ENCODE results near the gene ZCCHC24.

Gene ZCCHC24

DNA sequence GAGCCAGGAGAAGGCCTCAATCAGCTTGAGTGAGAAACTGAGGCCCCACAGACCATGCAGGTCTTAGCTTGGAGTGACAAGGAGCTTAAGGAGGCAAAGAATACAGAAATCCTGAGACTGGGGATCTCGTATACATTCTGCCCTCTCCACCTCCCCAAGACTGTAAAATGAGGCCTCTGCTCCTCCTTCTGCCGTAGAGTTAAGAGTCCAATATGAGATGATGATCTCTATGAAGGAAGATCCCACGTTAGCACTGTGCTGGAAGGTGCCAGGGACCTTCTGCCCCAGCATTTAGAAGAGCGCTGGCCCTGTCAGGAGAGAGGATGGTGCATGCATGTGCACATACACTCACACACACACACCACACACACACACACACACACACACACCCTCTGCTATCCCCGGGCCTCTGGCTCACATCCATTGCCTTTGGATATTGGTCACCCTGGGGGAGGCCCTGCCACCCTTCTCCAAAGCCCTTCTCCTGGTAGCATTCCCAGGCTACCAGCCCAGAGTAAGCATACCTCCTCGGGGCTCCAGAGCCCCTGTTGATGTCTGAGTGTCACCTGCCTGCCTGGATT is 15.0 kb downstream of the ZCCHC24 start:
- no peak for DNase-seq

DNA sequence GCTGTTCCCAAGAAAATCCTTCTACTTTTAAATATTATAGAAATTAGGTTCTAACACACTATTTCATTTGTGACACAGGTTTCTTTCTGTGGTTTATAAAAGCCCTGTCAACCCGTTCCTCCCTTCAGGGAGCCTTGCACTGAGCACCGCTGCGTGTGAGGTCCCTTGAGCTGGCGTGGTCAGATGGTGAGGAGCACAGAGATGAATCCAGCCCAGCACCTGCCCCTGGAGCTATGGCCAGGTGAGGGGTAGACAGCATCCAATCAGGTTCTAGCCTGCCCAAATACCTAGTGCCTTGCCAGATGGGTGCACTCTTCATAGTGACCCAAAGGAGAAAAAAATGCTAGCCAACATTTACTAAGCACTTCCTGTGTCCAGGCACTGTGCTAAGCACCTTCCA is 15.7 kb downstream of the ZCCHC24 start:
- DNase-seq: no peak

GRCh38 chr10:79427965-79428364 is 17.5 kb downstream of the ZCCHC24 start:
- DNase-seq: no peak

DNA sequence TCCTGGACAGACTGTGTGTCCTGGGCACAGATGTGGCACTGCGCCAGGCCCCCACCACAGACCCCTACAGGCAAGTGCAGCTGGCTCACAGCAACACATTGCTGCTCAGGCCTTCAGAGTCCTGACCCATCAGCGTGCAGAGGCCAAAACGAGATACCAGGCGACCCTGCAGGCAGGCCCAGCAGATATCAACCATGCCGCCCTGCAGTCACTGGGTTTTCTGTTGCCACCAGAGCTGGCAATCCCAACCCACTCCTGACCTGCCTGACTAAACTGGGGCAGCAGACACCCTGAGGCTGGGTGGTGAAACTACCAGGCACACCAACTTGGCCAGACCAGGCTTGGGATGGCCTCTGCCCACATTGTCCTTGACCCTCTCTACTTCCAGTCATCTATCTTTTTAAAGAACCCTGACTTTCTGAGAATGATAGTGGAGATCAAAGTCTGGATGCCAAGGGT is 20.3 kb downstream of the ZCCHC24 start:
- no peak for DNase-seq

DNA sequence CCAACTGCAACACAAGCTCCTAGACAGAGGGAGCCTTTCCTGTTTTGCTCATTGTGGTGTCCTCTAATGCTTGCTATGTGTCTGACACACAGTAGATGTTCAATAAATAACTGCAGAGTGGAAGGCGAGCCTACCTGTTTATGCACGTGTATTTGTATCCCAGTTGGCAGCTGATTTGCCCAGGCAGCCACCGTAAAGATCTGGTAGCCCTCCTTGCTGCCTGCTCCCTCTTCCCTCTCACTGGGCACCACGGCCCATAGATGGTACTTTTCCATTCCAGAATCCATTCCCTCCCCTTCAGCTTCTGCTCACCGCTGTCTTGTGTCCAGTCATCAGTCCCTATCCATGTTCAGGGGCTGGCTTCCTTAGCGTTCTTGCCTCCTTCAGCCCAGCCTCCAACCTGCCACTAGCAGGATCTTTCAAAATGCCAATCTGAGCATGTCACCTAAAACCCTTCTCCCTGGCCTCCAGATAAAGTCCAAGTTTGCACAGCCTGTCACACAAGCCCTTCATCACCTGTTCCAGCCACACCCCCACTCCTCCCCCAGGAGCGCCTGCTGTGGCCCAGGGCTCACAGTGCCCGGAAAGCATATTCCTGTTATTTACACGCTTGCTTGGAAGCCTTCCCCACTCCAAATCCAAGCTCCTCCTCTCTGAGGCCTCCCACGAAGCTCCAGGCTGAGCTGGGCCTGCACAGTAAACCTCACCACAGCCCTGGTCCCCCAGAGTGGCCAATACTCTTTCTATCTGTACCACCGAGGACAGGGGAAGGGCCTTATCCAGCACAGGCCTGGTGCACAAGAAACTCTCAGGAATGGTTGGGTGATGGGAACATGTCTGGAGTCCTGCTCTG is 21.0 kb downstream of the ZCCHC24 start:
- DNase-seq: peak; percentile 71

DNA sequence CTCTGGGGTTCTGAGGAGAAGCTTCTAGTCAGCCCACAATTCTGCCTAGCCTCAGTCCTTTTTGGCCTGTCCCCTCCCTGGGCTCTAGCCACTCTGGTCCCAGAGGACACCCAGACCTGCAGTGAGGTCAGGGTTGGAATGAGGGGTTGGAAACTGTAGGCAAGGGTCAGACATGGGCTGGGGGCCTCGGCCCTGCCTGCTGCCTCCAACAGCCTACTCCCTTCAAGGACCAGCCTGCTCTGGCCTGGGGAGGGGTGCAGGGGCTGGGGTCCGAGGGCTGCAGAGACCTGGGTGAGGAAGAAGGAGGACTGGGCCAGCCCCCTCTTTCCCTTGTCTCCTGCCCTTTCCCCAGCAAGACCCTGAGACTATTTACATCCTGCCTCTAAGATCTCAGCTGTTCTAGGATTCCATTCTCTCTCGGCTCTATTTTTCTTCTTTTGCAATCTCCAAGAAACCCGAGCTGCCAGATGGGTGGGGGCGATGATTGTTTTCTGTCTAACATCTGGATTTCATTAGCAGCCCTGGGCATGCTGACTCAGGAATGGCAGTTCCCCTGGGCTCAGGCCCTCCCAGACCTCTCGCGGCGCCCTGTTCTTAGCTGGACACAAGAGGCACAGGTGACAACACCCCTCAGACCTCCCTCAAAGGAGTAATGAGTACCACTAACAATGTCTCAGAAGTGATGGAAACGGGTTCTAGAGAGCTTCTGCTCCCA is 23.1 kb downstream of the ZCCHC24 start:
- no peak for DNase-seq

GRCh38 chr10:79420974-79421688 is 24.3 kb downstream of the ZCCHC24 start:
- no peak for DNase-seq

DNA sequence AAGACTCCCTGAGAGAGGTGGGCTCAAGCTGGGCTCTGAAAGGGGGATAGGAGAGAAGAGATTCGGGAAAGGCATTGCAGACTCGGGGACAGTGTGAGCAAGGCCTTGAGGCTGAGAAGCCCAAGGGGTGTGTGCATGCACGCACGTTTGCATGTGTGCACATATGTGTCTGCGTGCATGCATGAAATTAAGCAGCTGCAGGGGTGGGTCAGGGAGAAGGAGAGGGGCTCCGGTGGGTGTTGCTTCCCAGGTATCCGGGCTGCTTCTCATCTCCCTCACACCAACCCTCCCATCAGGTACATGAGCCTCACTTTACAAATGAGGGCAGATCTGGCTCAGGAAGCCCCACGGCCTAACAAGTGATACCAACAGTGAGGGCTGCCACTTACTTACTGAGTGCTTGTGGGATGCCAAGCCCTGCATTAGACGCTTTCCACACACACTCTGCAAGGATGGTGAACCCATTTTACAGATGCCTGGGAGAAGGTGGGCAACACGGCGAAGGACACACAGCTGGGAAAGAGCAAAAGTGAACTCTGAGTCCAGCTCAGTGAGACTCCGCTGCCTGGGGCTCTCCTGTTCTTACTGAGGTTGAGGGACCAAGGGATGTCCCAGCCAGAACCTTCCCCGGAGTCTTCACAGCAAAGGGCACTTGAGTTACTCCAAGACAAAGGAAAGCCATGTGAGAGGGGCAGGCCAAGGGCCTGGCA is 26.4 kb downstream of the ZCCHC24 start:
- no peak for DNase-seq

DNA sequence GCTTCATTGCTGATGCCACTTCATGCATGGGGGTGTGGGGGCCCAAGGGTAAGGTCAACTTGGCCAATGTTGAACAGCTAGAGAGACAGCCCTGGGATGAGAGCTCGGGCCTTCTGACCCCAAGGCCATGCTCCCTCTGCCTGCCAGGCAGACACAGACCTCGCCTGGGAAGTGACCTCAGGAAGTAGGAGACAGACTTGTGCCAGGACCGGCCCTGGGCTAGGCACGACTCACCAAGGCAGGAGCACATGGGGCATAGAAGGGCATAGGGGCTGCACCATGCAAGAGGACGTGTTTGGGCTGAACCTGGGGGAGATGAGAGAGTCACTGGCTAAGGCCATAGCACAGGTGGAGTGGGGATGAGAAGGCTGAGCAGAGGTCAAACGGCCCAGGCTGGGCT is 27.1 kb downstream of the ZCCHC24 start:
- DNase-seq: no peak

DNA sequence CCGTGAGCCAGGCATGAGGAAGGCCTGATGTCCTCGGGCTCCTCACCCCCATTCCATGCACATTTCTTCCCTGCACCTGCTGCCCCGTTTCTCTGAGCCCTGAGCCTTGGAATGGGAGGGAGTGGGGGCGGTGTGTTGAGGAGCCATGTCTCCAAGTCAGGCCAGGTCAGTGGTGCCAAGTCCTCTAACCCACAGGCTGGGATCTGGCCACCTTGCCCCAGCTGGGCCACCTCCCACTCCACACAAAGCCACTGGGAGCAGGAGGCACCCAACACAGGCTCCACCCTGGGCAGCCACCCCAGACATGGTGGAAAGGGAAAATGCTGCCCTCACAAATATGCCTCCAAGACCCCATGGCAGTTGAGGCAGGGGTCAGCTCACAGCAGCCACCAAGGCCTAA is 27.7 kb downstream of the ZCCHC24 start:
- DNase-seq: no peak

- DNase-seq: no peak
Observed at GRCh38 chr10:79417266-79417665, 28.2 kb downstream of the ZCCHC24 start.

GRCh38 chr10:79416578-79417255 is 28.7 kb downstream of the ZCCHC24 start:
- no peak for DNase-seq

DNA sequence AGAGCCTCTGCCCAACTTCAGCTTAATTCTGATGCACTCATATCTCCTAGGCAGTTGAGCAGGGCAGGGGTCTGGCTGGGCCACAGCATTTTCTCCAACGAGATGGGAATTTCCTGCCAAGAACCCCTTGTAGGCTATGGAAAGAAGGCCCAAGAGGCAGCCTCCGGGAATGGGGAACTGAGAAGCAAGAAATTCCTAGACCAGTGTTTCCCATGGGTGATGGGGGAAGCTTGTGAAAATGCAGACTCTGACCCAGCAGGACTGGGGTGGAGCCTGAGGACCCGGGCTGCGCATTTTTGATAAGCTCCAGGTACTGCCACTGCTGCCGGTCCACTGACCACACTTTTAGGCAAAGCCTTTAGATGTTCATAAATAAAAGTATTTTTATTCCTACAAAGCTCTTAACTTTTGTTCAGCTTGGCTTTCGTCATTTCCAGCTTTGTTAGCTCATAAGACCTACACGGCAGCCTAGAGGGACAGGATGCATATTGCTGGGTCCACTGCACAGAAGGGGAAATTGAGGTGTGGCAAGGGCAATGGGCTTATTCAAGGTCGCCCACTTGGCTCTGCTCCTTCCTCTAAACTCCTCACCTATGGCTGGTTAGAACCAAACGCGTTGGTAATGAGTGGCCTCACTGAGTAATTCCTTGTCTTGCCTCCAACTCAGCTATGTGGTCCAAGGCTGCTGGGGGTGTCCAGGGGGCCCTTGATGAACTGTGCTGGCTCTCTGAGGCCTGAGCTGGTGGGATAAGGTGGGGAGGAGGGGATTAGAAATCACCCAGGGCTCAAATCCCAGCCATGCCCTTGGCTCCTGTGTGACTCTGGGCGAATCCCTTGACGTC is 29.5 kb downstream of the ZCCHC24 start:
- DNase-seq: no peak

DNA sequence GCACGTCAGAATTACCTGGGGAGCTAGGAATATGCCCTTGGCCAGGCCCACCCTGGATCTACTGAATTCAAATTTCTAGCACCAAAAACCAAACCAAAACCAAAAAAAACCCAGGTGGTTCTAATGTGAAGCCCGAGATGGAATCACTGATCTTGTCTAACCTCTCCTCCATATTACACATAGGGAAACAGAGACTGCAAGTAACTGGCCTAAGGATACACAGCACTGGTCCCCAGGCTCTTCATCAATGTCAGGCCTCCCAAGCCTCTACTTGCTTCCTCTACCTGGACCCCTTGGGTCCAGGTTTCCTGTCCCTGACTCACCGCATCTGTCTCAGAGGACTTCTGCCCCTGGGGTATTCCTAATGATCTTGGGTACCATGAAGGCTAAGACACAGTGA is 30.7 kb downstream of the ZCCHC24 start:
- no peak for DNase-seq

DNA sequence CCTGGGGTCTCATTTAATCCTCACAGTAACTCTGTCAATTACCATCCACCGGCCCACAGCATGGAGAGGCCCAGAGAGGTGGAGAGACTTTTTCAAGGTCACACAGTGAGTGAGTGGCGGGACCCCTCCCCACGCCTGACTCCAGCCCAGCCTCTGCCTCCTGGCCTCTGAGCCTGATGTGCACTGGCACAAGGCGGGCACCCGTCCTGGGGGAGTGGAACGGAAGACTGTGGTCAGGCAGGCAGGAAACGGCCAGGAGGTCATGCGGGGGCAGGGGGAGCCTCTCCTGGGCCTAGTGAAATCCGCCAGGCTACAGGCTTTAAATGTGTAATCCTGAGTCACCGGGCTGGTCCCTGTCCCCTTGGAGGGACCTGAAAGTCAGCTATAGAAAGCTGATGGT is 32.2 kb downstream of the ZCCHC24 start:
- DNase-seq: no peak

DNA sequence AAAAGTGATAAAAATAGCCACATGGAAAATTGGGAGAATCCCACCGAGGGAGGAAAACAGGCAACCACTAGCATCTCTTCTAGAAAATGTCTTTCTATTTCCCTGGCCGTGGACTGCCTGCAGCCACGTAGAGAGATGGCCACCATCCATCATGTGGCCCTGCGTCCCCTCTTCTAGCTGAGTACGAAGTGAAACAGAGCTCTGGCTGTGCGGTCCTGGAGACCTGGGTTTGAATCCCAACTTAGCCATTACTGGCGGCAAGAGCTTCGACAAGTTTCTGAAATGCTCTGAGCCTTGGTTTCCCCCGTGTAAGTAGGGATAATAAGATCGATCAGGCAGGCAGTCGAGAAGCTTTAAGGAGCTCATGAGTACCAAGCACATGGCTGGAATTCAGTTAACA is 32.9 kb downstream of the ZCCHC24 start:
- no peak for DNase-seq

DNA sequence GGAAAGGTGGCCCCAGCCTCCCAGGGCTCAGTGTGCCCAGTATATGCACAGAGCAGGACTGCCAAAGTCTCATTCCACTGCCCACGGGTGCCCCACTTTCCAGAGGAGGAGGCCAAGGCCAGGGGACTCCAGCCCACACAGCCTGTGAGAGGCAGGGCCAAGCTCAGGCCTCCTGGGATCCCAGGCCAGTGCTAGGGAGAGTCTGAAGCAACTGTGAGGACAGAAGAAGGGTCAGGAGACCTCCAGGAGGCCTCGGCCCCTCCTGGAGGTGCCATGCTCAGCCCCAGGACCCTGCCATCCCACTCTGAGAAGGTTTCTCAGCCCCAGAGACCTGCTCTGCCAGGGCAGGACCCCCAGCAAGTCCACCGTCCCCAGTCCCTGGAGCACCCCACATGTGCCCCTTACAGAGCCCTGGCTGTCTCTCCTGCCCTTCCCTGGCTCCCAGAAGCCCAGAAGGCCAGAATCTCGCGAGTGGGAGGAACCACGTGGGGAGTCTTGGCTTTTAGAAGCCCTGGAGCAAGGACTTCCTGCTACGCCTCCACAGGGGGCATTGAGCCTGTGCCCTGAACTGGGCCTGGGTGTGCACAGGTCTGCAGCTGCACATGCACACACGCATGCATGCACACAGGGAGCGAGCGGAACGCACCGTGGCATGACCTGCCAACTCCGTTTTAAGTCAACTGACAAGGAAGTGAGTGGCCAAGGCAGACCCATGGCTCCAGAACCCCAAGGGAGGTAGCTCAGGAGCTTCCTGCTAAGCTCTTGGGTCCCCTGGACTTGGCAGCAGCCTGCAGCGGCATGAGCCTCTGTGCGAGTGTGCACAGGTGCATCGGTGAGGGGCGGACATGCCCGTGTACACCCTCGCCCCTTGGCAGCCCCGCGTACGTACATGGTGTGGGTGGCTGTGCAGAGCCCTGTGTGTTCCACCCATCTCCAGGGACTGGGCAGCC is 33.6 kb downstream of the ZCCHC24 start:
- DNase-seq: no peak

GRCh38 chr10:79410315-79411094 is 34.9 kb downstream of the ZCCHC24 start:
- DNase-seq: no peak

GRCh38 chr10:79409726-79410085 is 35.7 kb downstream of the ZCCHC24 start:
- no peak for DNase-seq

Data from NCI-H510A (cell line).